HEK293 (cell line): ENCODE results near the gene SLC25A41.
A peak's percentile ranks its signal among the peaks of the same experiment; 100 is the strongest.

Source experiments
- CTCF ChIA-PET: fragments of 350-600 bp; formaldehyde crosslinking; extraction: SDS; loops from one replicate; lab custom pipeline; 2021; ENCODE audit warnings: antibody characterized with exemption; lab: Yijun Ruan, JAX
- POLR2A ChIA-PET: fragments of 300-600 bp; formaldehyde crosslinking; extraction: SDS; loops from one replicate; lab custom pipeline; 2020; ENCODE audit warnings: antibody characterized with exemption, inconsistent platforms; lab: Yijun Ruan, JAX
- H3K27ac ChIP-seq: fragments of 200-500 bp; sonication (Bioruptor generic); 2 replicates; pipeline ENCODE4 v1.5.1; 2014; ENCODE audit warnings: low read depth, low read length, control low read depth, inconsistent platforms; ENCODE audit errors: extremely low read depth
- H3K36me3 ChIP-seq, 2 experiments: fragments of 200-500 bp in 1 of 2; sonication (Bioruptor generic) in 1 of 2; 1 replicate in 1 of 2; 2 replicates in 1 of 2; pipeline ENCODE4 v1.5.1; 2014 to 2017; ENCODE audit warnings: inconsistent platforms in 2 of 2, low read length in 2 of 2; ENCODE audit not compliant: control insufficient read depth in 2 of 2, insufficient read depth in 1 of 2
- H3K4me1 ChIP-seq: fragments of 200-500 bp; sonication (Bioruptor generic); 2 replicates; pipeline ENCODE4 v1.5.1; 2014; ENCODE audit warnings: mild to moderate bottlenecking, low read length, inconsistent platforms; ENCODE audit not compliant: control insufficient read depth, insufficient read depth
- H3K4me3 ChIP-seq: 2 replicates; pipeline ENCODE4 v1.5.1; 2011; ENCODE audit warnings: low read depth, mild to moderate bottlenecking, control low read depth, low read length, moderate library complexity
- H3K9me3 ChIP-seq: fragments of 200-500 bp; sonication (Bioruptor generic); 2 replicates; pipeline ENCODE4 v1.5.1; 2014; ENCODE audit warnings: low read depth, low read length, inconsistent platforms; ENCODE audit not compliant: control insufficient read depth, insufficient read depth
- ATF2 ChIP-seq: fragments of 450-650 bp; formaldehyde crosslinking; IDR thresholded peaks from 2 replicates; pipeline ENCODE4 v1.5.1; 2016; ENCODE audit warnings: missing biosample characterization, missing genetic modification characterization, low read depth
- BCL11B ChIP-seq: fragments of 450-650 bp; formaldehyde crosslinking; IDR thresholded peaks from 2 replicates; pipeline ENCODE4 v1.5.1; 2016; ENCODE audit warnings: low read depth, missing biosample characterization, missing genetic modification characterization
- HIC1 ChIP-seq: fragments of 450-650 bp; formaldehyde crosslinking; IDR thresholded peaks from 2 replicates; pipeline ENCODE4 v1.5.1; 2016; ENCODE audit warnings: missing biosample characterization, missing genetic modification characterization
- KLF16 ChIP-seq: fragments of 450-650 bp; formaldehyde crosslinking; IDR thresholded peaks from 2 replicates; pipeline ENCODE4 v1.5.1; 2017; ENCODE audit warnings: missing biosample characterization, missing genetic modification characterization
- MYNN ChIP-seq: fragments of 450-650 bp; formaldehyde crosslinking; IDR thresholded peaks from 2 replicates; pipeline ENCODE4 v1.5.1; 2016; ENCODE audit warnings: missing biosample characterization, missing genetic modification characterization, borderline replicate concordance
- SP3 ChIP-seq: fragments of 450-650 bp; formaldehyde crosslinking; IDR thresholded peaks from 2 replicates; pipeline ENCODE4 v1.5.1; 2016; ENCODE audit warnings: missing biosample characterization, missing genetic modification characterization
- ZBTB1 ChIP-seq: fragments of 450-650 bp; formaldehyde crosslinking; IDR thresholded peaks from 2 replicates; pipeline ENCODE4 v1.5.1; 2016; ENCODE audit warnings: missing biosample characterization, missing genetic modification characterization
- ZBTB26 ChIP-seq: fragments of 450-650 bp; formaldehyde crosslinking; optimal IDR thresholded peaks from 2 replicates; pipeline ENCODE3; 2016; ENCODE audit warnings: missing biosample characterization, mild to moderate bottlenecking, missing genetic modification characterization
- ZBTB7A ChIP-seq: fragments of 450-650 bp; formaldehyde crosslinking; IDR thresholded peaks from 2 replicates; pipeline ENCODE4 v1.5.1; 2016; ENCODE audit warnings: low read depth, missing biosample characterization, missing genetic modification characterization
- ZBTB8A ChIP-seq: fragments of 450-650 bp; formaldehyde crosslinking; IDR thresholded peaks from 2 replicates; pipeline ENCODE4 v1.5.1; 2016; ENCODE audit warnings: missing biosample characterization, missing genetic modification characterization
- ZNF112 ChIP-seq: fragments of 450-650 bp; formaldehyde crosslinking; IDR thresholded peaks from 2 replicates; pipeline ENCODE4 v1.5.0; 2017; ENCODE audit warnings: missing biosample characterization, missing genetic modification characterization
- ZNF121 ChIP-seq: fragments of 450-650 bp; formaldehyde crosslinking; IDR thresholded peaks from 2 replicates; pipeline ENCODE4 v1.5.1; 2016; ENCODE audit warnings: missing biosample characterization, missing genetic modification characterization
- ZNF202 ChIP-seq: fragments of 450-650 bp; formaldehyde crosslinking; IDR thresholded peaks from 2 replicates; pipeline ENCODE4 v1.5.1; 2016; ENCODE audit warnings: missing biosample characterization, missing genetic modification characterization, borderline replicate concordance
- ZNF280C ChIP-seq: fragments of 450-650 bp; formaldehyde crosslinking; IDR thresholded peaks from 2 replicates; pipeline ENCODE4 v1.5.1; 2016; ENCODE audit warnings: missing biosample characterization, missing genetic modification characterization
- ZNF404 ChIP-seq: fragments of 450-650 bp; formaldehyde crosslinking; IDR thresholded peaks from 2 replicates; pipeline ENCODE4 v1.5.1; 2017; ENCODE audit warnings: missing biosample characterization, missing genetic modification characterization
- ZNF555 ChIP-seq: fragments of 450-650 bp; formaldehyde crosslinking; conservative IDR thresholded peaks from 2 replicates; pipeline ENCODE4 v1.5.1; 2017; ENCODE audit warnings: missing biosample characterization, mild to moderate bottlenecking, missing genetic modification characterization, inconsistent platforms
- ZNF558 ChIP-seq: fragments of 450-650 bp; formaldehyde crosslinking; IDR thresholded peaks from 2 replicates; pipeline ENCODE4 v1.5.1; 2016; ENCODE audit warnings: missing biosample characterization, missing genetic modification characterization
- ZNF600 ChIP-seq: fragments of 450-650 bp; formaldehyde crosslinking; IDR thresholded peaks from 2 replicates; pipeline ENCODE4 v1.5.1; 2016; ENCODE audit warnings: missing biosample characterization, missing genetic modification characterization
- ZNF623 ChIP-seq: fragments of 450-650 bp; formaldehyde crosslinking; IDR thresholded peaks from 2 replicates; pipeline ENCODE4 v1.5.1; 2016; ENCODE audit warnings: missing biosample characterization, missing genetic modification characterization
- ZNF658 ChIP-seq: fragments of 450-650 bp; formaldehyde crosslinking; IDR thresholded peaks from 2 replicates; pipeline ENCODE4; 2016; ENCODE audit warnings: missing biosample characterization, missing genetic modification characterization
- ZNF747 ChIP-seq: fragments of 450-650 bp; formaldehyde crosslinking; IDR thresholded peaks from 2 replicates; pipeline ENCODE4 v1.5.1; 2016; ENCODE audit warnings: missing biosample characterization, missing genetic modification characterization
- ZNF837 ChIP-seq: fragments of 450-650 bp; formaldehyde crosslinking; IDR thresholded peaks from 2 replicates; pipeline ENCODE4 v1.5.1; 2016; ENCODE audit warnings: missing biosample characterization, missing genetic modification characterization
- ZNF843 ChIP-seq: fragments of 450-650 bp; formaldehyde crosslinking; IDR thresholded peaks from 2 replicates; pipeline ENCODE4 v1.5.1; 2016; ENCODE audit warnings: missing biosample characterization, missing genetic modification characterization
- TF ChIP-seq, protein P1 (sequence below): fragments of 450-650 bp; formaldehyde crosslinking; IDR thresholded peaks from 2 replicates; pipeline ENCODE4 v1.5.1; 2016; ENCODE audit warnings: missing biosample characterization, missing genetic modification characterization

The SLC25A41 gene

DNA sequence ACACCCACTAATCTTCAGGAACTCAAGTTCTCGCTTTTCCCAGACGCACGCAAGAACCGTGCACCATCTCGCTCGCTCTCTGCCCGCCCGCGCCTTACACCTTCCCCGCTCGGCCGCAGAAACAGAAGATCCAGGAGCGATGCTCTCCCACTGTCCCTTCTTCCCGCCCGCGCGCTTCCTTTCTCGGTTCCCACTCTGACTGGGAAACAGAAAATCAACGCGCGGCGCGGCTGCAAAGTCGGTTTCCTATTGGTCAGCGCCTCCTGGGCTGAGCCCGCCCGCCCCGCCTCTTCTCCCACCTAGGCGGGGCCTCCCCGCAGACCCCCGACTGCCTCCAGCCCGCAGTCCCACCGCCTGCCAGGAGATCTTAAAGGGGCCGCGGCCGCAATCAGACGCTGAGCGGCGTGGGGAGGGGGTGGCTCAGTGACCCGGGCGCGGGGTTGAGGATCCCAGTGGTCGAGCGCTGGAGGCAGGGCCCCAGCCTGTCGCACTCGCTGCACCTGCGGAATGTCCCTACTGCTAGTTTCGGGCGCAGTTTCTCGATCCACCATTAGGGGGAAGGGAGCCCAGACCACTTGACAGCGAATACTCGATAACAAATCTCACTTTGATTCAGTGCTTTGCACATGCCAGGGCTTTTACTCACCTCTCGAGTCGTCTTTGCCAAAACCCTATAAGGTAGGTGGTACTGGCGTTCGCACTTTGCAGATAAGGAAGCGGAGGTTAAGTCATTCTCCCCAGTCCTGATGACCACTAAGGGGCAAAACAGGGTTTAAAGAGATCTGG lies 26.7 kb upstream of the SLC25A41 start (continued):
- TF ChIP-seq, protein P1, sequence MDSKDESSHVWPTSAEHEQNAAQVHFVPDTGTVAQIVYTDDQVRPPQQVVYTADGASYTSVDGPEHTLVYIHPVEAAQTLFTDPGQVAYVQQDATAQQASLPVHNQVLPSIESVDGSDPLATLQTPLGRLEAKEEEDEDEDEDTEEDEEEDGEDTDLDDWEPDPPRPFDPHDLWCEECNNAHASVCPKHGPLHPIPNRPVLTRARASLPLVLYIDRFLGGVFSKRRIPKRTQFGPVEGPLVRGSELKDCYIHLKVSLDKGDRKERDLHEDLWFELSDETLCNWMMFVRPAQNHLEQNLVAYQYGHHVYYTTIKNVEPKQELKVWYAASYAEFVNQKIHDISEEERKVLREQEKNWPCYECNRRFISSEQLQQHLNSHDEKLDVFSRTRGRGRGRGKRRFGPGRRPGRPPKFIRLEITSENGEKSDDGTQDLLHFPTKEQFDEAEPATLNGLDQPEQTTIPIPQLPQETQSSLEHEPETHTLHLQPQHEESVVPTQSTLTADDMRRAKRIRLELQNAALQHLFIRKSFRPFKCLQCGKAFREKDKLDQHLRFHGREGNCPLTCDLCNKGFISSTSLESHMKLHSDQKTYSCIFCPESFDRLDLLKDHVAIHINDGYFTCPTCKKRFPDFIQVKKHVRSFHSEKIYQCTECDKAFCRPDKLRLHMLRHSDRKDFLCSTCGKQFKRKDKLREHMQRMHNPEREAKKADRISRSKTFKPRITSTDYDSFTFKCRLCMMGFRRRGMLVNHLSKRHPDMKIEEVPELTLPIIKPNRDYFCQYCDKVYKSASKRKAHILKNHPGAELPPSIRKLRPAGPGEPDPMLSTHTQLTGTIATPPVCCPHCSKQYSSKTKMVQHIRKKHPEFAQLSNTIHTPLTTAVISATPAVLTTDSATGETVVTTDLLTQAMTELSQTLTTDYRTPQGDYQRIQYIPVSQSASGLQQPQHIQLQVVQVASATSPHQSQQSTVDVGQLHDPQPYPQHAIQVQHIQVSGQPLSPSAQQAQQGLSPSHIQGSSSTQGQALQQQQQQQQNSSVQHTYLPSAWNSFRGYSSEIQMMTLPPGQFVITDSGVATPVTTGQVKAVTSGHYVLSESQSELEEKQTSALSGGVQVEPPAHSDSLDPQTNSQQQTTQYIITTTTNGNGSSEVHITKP (tag by site-specific recombination): peak; percentile 91
- TF ChIP-seq SP3 (tag by site-specific recombination) (peak; percentile 92), ZNF280C (tag by site-specific recombination) (no peak), KLF16 (tag by site-specific recombination) (peak; percentile 97), ZNF404 (tag by site-specific recombination) (no peak), ZNF747 (tag by site-specific recombination) (no peak), ZBTB7A (tag by site-specific recombination) (peak; percentile 91; the same call in 1 of the 2 replicates), ZNF112 (tag by site-specific recombination) (no peak), HIC1 (tag by site-specific recombination) (no peak; the same call in 1 of the 2 replicates), ATF2 (tag by site-specific recombination) (no peak), ZNF558 (tag by site-specific recombination) (peak; percentile 68; the same call in 1 of the 2 replicates), ZNF202 (tag by site-specific recombination) (no peak), ZNF843 (peak; percentile 71)

DNA sequence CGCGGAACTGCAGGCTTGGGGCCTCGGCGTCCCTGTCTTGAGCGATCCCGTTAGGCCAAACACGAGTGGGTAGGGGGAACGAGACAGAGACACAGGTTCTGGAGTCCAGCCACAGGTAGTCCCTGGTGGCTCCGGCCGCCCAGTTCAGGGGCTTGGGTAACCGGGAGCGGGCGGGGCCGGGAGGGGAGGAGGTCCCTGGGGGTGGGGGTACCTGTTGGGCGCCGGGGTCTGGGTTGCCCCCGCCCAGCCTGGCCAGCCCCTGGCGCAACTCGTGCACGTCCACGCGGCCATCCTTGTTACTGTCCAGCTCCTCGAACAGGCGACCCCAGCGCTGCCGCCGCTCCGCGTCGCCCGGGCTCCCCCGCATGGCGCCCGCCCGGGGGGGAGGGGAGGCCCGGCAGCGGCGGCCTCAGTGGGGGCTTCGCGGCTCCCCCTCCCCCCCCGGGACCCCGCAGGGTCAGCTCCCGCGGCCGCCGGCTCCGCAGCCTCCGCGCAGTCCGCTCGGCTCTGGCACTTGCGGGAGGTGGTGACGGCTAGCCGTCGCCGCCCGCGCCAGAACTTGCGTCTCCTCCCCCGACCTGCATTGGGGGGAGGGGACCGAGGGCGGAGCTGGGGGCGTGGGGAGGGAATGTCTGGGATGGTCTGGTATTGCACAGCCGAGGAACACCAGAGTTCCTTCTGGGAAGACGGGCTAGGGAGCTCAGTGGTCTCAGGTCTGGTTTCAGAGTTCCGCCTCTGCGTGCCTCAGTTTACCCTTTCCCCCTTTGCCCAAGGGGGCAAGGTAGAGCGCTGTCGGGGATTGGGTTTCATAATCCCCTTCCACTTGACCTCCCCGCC lies 25.9 kb upstream of the SLC25A41 start, which contains the start of gene SLC25A23:
Gene SLC25A23 (minus strand): TSS at position 531 of the 837 bp plus-strand sequence. CDS start 164 bp downstream, at position 367.
- H3K4me1 ChIP-seq: no peaks in the 10 kb centered on the region
- peaks cover 0 to 29% of the 10 kb centered on the region in 2 experiments; a peak in 1 of 3 replicates for H3K36me3 ChIP-seq
- no peaks in the 10 kb centered on the region for H3K9me3 ChIP-seq
- ChIA-PET CTCF (interaction anchor here (0.6 to 0.7 kb wide), 4 partner anchors 86 to 1781 kb away, joined by 3 read pairs; no protein-coding TSS in a partner anchor), POLR2A (interaction anchor here (0.6 to 1.3 kb wide), 8 partner anchors 27 to 770 kb away, joined by 3 to 7 read pairs (median 4); partner anchors contain the start of genes ALKBH7, KHSRP, RPL36 and TNFSF9)
- H3K4me3 ChIP-seq: peak within 1 kb of the TSS; percentile 62
- peak within 1 kb of the TSS; percentile 48; the same call in 1 of the 2 replicates for H3K27ac ChIP-seq
- TF ChIP-seq ZNF837 (tag by site-specific recombination) (no peak), MYNN (tag by site-specific recombination) (no peak), ZBTB26 (tag by site-specific recombination) (no peak), ZNF658 (no peak), ZNF555 (tag by site-specific recombination) (no peak), BCL11B (tag by site-specific recombination) (no peak), ZBTB8A (tag by site-specific recombination) (no peak), ZBTB1 (peak; percentile 8; the same call in 1 of the 2 replicates), ZNF600 (tag by site-specific recombination) (peak; percentile 72), ZNF623 (no peak), ZNF121 (peak; percentile 34; the same call in 1 of the 2 replicates)
